ENCODE results near the gene FBLN1. TPM values are rescaled to one million over a fixed set of nuclear protein-coding genes. Genes with fewer than 3 reads are reported as not detected.

Gene FBLN1
- total and polyA plus RNA-seq, 8 donors, result 38.8 to 416 (median 114) TPM

GRCh38 chr22:45550891-45551290 lies 48.2 kb downstream of the FBLN1 start:
- TF ChIP-seq CTCF (IDR thresholded peaks at IDR 0.05), result no peak
- TF ChIP-seq POLR2AphosphoS5 (IDR thresholded peaks at IDR 0.05), result no peak
- no peak for TF ChIP-seq EP300 (IDR thresholded peaks at IDR 0.05)
- no peak for TF ChIP-seq POLR2A (IDR thresholded peaks at IDR 0.05)

GRCh38 chr22:45551310-45552016 lies 48.8 kb downstream of the FBLN1 start:
- intact Hi-C loops (cut with DNase I; ENCODE audit: low total_unique reads), result loop anchor here (5.0 kb wide), 1 partner anchor 109 kb away; no protein-coding TSS in a partner anchor
- DNase-seq, result peak in 1 of 2 donors; percentile 30
- peak overlapping the region in 4 of 5 donors; percentile 81 to 86 (median 83) for H3K27ac ChIP-seq
- TF ChIP-seq POLR2AphosphoS5 (IDR thresholded peaks at IDR 0.05), result peak in 2 of 3 donors; percentile 22 to 25
- TF ChIP-seq CTCF (IDR thresholded peaks at IDR 0.05), result no peak
- WGBS, 5 donors, result 50 to 74% (median 67%) methylated on average over 18 of the region's 18 CpGs
- no peaks in the 10 kb centered on the region for H3K9me3 ChIP-seq
- no peak overlapping the region for H3K4me3 ChIP-seq
- H3K27me3 ChIP-seq, result peaks cover 0 to 6% (median 0%) of the 10 kb centered on the region in 3 donors
- peaks cover 0 to 10% (median 4%) of the 10 kb centered on the region in 4 donors for H3K36me3 ChIP-seq
- H3K4me1 ChIP-seq, result peaks cover 50 to 66% (median 58%) of the 10 kb centered on the region in 4 donors

More at GRCh38 chr22:45550891-45551290, 48.2 kb downstream of the FBLN1 start:
- Histone ChIP-seq H3K36me3 (peaks cover 0 to 10% (median 4%) of the 10 kb centered on the region in 4 donors), H3K27ac (peak overlapping the region in 4 of 5 donors; percentile 81 to 86 (median 83)), H3K4me3 (no peak overlapping the region), H3K27me3 (peaks cover 0 to 6% (median 0%) of the 10 kb centered on the region in 3 donors), H3K9me3 (no peaks in the 10 kb centered on the region), H3K4me1 (peaks cover 50 to 66% (median 58%) of the 10 kb centered on the region in 4 donors)
- intact Hi-C loops (cut with DNase I; ENCODE audit: low total_unique reads), result loop anchor here (5.0 kb wide), 1 partner anchor 109 kb away; no protein-coding TSS in a partner anchor
- WGBS, 5 donors, result 83 to 93% (median 90%) methylated on average over 11 of the region's 11 CpGs
- no peak for DNase-seq

GRCh38 chr22:45552017-45552411 lies 49.3 kb downstream of the FBLN1 start:
- Histone ChIP-seq H3K4me3 (no peak overlapping the region), H3K4me1 (peaks cover 50 to 66% (median 58%) of the 10 kb centered on the region in 4 donors), H3K27me3 (peaks cover 0 to 6% (median 0%) of the 10 kb centered on the region in 3 donors), H3K27ac (peak overlapping the region; percentile 60 to 86 (median 83)), H3K9me3 (no peaks in the 10 kb centered on the region), H3K36me3 (peaks cover 0 to 6% (median 4%) of the 10 kb centered on the region in 4 donors)
- intact Hi-C loops (cut with DNase I; ENCODE audit: low total_unique reads), result loop anchor here (5.0 kb wide), 1 partner anchor 110 kb away; no protein-coding TSS in a partner anchor
- 79 to 87% (median 83%) methylated on average over 8 to 12 of the region's 12 CpGs for WGBS, 5 donors
- no peak for DNase-seq
- no peak for TF ChIP-seq CTCF (IDR thresholded peaks at IDR 0.05)
- TF ChIP-seq POLR2A (IDR thresholded peaks at IDR 0.05), result no peak
- TF ChIP-seq EP300 (IDR thresholded peaks at IDR 0.05), result no peak
- TF ChIP-seq POLR2AphosphoS5 (IDR thresholded peaks at IDR 0.05), result no peak

- Histone ChIP-seq H3K9me3 (no peaks in the 10 kb centered on the region), H3K4me1 (peaks cover 50 to 66% (median 58%) of the 10 kb centered on the region in 4 donors), H3K27me3 (peaks cover 0 to 6% (median 0%) of the 10 kb centered on the region in 3 donors), H3K4me3 (no peak overlapping the region), H3K36me3 (peaks cover 0 to 6% (median 4%) of the 10 kb centered on the region in 4 donors), H3K27ac (peak overlapping the region; percentile 62 to 86 (median 83))
- DNase-seq, result peak; percentile 30 to 75
- WGBS, 5 donors, result 62 to 85% (median 68%) methylated on average over 28 to 30 of the region's 30 CpGs
- no peak for TF ChIP-seq CTCF (IDR thresholded peaks at IDR 0.05)
- TF ChIP-seq POLR2A (IDR thresholded peaks at IDR 0.05), result no peak
- no peak for TF ChIP-seq EP300 (IDR thresholded peaks at IDR 0.05)
- peak in 1 of 3 donors; percentile 50 for TF ChIP-seq POLR2AphosphoS5 (IDR thresholded peaks at IDR 0.05)
- intact Hi-C loops (cut with DNase I; ENCODE audit: low total_unique reads), result loop anchor here (5.0 kb wide), 1 partner anchor 110 kb away; no protein-coding TSS in a partner anchor
Observed at GRCh38 chr22:45552580-45553350, 50.1 kb downstream of the FBLN1 start.

All from stomach (tissue), 9 donors.